CD14-positive monocyte (primary cell): ENCODE measurements around the gene UTP14A. TPM values are rescaled to one million over a fixed set of nuclear protein-coding genes. Genes with fewer than 3 reads are reported as not detected.
A peak's percentile ranks its signal among the peaks of the same experiment; 100 is the strongest.

Experiments
- DNase-seq, 3 donors: peaks; one replicate each; pipeline ENCODE4 v3.0.0-alpha.2; 2011 to 2022
- H2AFZ ChIP-seq: 2 replicates; pipeline ENCODE4 v1.6.0; 2012; ENCODE audit warnings: mild to moderate bottlenecking, low read depth, low read length, inconsistent platforms; ENCODE audit not compliant: insufficient read depth, poor library complexity, severe bottlenecking
- H3K27ac ChIP-seq, 2 donors: 1 replicate in 1 of 2; 2 replicates in 1 of 2; pipeline ENCODE4 v1.5.1; 2012 to 2013; ENCODE audit warnings: low read length in 2 of 2, control low read depth in 1 of 2, inconsistent platforms in 1 of 2, low read depth in 1 of 2, mild to moderate bottlenecking in 1 of 2
- H3K27me3 ChIP-seq, 2 donors: one replicate each; pipeline versions ENCODE4 v1.6.0 to v1.6.1; 2011 to 2013; ENCODE audit warnings: low read length in 2 of 2; ENCODE audit not compliant: control insufficient read depth in 2 of 2, insufficient read depth in 2 of 2
- H3K36me3 ChIP-seq, 2 donors: replicated peaks in 1 of 2; 1 replicate in 1 of 2; 2 replicates in 1 of 2; pipeline versions ENCODE4 v1.5.1 to v1.6.1; 2012 to 2013; ENCODE audit warnings: low read length in 2 of 2, control low read depth in 1 of 2, inconsistent platforms in 1 of 2, mild to moderate bottlenecking in 1 of 2; ENCODE audit not compliant: insufficient read depth in 2 of 2, control insufficient read depth in 1 of 2
- H3K4me1 ChIP-seq, 2 donors: 1 replicate in 1 of 2; 2 replicates in 1 of 2; pipeline versions ENCODE4 v1.5.1 to v1.6.1; 2012 to 2013; ENCODE audit warnings: low read length in 2 of 2, control low read depth in 1 of 2, inconsistent platforms in 1 of 2, mild to moderate bottlenecking in 1 of 2, moderate library complexity in 1 of 2; ENCODE audit not compliant: insufficient read depth in 2 of 2, control insufficient read depth in 1 of 2
- H3K4me2 ChIP-seq: replicated peaks from 2 replicates; pipeline ENCODE3; 2012; ENCODE audit warnings: low read length, moderate library complexity, mild to moderate bottlenecking; ENCODE audit not compliant: poor library complexity, severe bottlenecking; ENCODE audit errors: extremely low read depth
- H3K4me3 ChIP-seq, 3 experiments: fragments of 200-600 bp in 1 of 3; sonication (generic) in 1 of 3; replicated peaks in 1 of 3; 1 replicate in 2 of 3; 2 replicates in 1 of 3; pipeline ENCODE4 v1.5.1; 2011 to 2013; ENCODE audit warnings: low read length in 3 of 3, mild to moderate bottlenecking in 3 of 3, control low read depth in 2 of 3, low read depth in 2 of 3, inconsistent platforms in 1 of 3, moderate library complexity in 1 of 3
- H3K79me2 ChIP-seq: 2 replicates; pipeline ENCODE4 v1.6.0; 2012; ENCODE audit warnings: mild to moderate bottlenecking, control low read depth, inconsistent platforms, low read length, moderate library complexity; ENCODE audit not compliant: insufficient read depth
- H3K9ac ChIP-seq: 2 replicates; pipeline ENCODE4 v1.6.0; 2017; ENCODE audit warnings: low read length, mild to moderate bottlenecking; ENCODE audit not compliant: insufficient read depth, poor library complexity, severe bottlenecking
- H3K9me3 ChIP-seq, 2 donors: replicated peaks in 1 of 2; 1 replicate in 1 of 2; 2 replicates in 1 of 2; pipeline versions ENCODE4 v1.5.1 to v1.6.1; 2012 to 2013; ENCODE audit warnings: low read length in 2 of 2, control low read depth in 1 of 2; ENCODE audit not compliant: control insufficient read depth in 1 of 2, insufficient read depth in 1 of 2
- H4K20me1 ChIP-seq: 2 replicates; pipeline ENCODE4 v1.6.0; 2012; ENCODE audit warnings: mild to moderate bottlenecking, low read length, control low read depth, moderate library complexity; ENCODE audit not compliant: insufficient read depth
- H3K27ac Mint-ChIP-seq, 7 donors: one replicate each; pipeline ENCODE4 v1.8.0; 2020; ENCODE audit warnings: mild to moderate bottlenecking in 7 of 7, mixed read lengths in 7 of 7, moderate library complexity in 6 of 7, inconsistent platforms in 2 of 7
- H3K27me3 Mint-ChIP-seq, 3 donors: one replicate each; pipeline ENCODE4 v1.8.0; 2021 to 2022; ENCODE audit warnings: low read depth in 3 of 3, mild to moderate bottlenecking in 3 of 3, mixed read lengths in 3 of 3, moderate library complexity in 3 of 3, inconsistent platforms in 1 of 3
- H3K36me3 Mint-ChIP-seq, 2 donors: one replicate each; pipeline ENCODE4 v1.8.0; 2020; ENCODE audit warnings: mixed read lengths in 2 of 2, inconsistent platforms in 1 of 2, mild to moderate bottlenecking in 1 of 2
- H3K4me1 Mint-ChIP-seq: one replicate; pipeline ENCODE4 v1.8.0; 2020; ENCODE audit warnings: mild to moderate bottlenecking, mixed read lengths
- H3K4me3 Mint-ChIP-seq, 2 donors: one replicate each; pipeline ENCODE4 v1.8.0; 2020; ENCODE audit warnings: mild to moderate bottlenecking in 2 of 2, mixed read lengths in 2 of 2, moderate library complexity in 1 of 2
- H3K9me3 Mint-ChIP-seq, 7 donors: one replicate each; pipeline ENCODE4 v1.8.0; 2020 to 2022; ENCODE audit warnings: mixed read lengths in 7 of 7, mild to moderate bottlenecking in 6 of 7, moderate library complexity in 6 of 7, inconsistent platforms in 2 of 7
- WGBS: methylation state at CpG from one replicate; pipeline ENCODE4 v1.1.5; 2013; ENCODE audit warnings: missing lambda C conversion rate; ENCODE audit not compliant: insufficient coverage; 5-methylcytosine and 5-hydroxymethylcytosine counted together
- intact Hi-C, 2 donors: fragments of 100-400 bp; cut with micrococcal nuclease; formaldehyde crosslinking; loops; one replicate each; pipeline versions ENCODE4 v1.15.0 to v1.15.1; 2023
- polyA plus RNA-seq, 3 donors: library from polyadenylated mRNA; depleted of rRNA in 1 of 3; unstranded in 2 of 3; stranded (reverse) in 1 of 3; fragments of 300-500 nt in 2 of 3; fragments of >200 nt in 1 of 3; fragmentation: Illumina TruSeq in 2 of 3; gene quantifications; 1 replicate in 2 of 3; 2 replicates in 1 of 3; pipeline ENCODE4 v1.2.3, GENCODE V29; 2012 to 2021
- TF ChIP-seq, protein P1 (sequence below): fragments of 200-600 bp; IDR thresholded peaks from one replicate; pipeline ENCODE4 v1.8.0; 2022; ENCODE audit warnings: antibody characterized with exemption, mild to moderate bottlenecking

The UTP14A gene
- polyA plus RNA-seq, 3 donors = 2.9 to 5.5 (median 3.8) TPM

- Mint-ChIP-seq H3K9me3 (peaks cover 0 to 11% (median 2%) of the 10 kb centered on the region in 7 donors), H3K27ac (peak overlapping the region; percentile 76 to 94 (median 88)), H3K27me3 (peaks cover 10 to 20% (median 17%) of the 10 kb centered on the region in 3 donors), H3K36me3 (no peaks in the 10 kb centered on the region), H3K4me3 (peak overlapping the region; percentile 72 to 79), H3K4me1 (peaks cover 35% of the 10 kb centered on the region)
- no peaks in the 10 kb centered on the region for H3K79me2 ChIP-seq
- H3K9me3 ChIP-seq = no peaks in the 10 kb centered on the region
- H3K27me3 ChIP-seq = peaks cover 0 to 12% of the 10 kb centered on the region in 2 donors
- peak; percentile 76 to 82 (median 81) for DNase-seq
- peak overlapping the region; percentile 72 for H3K9ac ChIP-seq
- H4K20me1 ChIP-seq = no peaks in the 10 kb centered on the region
- TF ChIP-seq, protein P1, sequence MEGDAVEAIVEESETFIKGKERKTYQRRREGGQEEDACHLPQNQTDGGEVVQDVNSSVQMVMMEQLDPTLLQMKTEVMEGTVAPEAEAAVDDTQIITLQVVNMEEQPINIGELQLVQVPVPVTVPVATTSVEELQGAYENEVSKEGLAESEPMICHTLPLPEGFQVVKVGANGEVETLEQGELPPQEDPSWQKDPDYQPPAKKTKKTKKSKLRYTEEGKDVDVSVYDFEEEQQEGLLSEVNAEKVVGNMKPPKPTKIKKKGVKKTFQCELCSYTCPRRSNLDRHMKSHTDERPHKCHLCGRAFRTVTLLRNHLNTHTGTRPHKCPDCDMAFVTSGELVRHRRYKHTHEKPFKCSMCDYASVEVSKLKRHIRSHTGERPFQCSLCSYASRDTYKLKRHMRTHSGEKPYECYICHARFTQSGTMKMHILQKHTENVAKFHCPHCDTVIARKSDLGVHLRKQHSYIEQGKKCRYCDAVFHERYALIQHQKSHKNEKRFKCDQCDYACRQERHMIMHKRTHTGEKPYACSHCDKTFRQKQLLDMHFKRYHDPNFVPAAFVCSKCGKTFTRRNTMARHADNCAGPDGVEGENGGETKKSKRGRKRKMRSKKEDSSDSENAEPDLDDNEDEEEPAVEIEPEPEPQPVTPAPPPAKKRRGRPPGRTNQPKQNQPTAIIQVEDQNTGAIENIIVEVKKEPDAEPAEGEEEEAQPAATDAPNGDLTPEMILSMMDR = no peak
- H3K4me2 ChIP-seq = peak overlapping the region; percentile 63
- H3K36me3 ChIP-seq = no peaks in the 10 kb centered on the region
- peak overlapping the region in 2 of 3 experiments; percentile 39 to 71 for H3K4me3 ChIP-seq
- H3K4me1 ChIP-seq = peaks cover 33 to 41% of the 10 kb centered on the region in 2 donors
- WGBS = 4% methylated on average over 15 of the region's 56 CpGs
- H2AFZ ChIP-seq = peak overlapping the region; percentile 81
- intact Hi-C loops = no loop called here
- peak overlapping the region; percentile 84 to 92 for H3K27ac ChIP-seq
Observed at GRCh38 chrX:129957241-129958082, 51.5 kb downstream of the UTP14A start.

DNA sequence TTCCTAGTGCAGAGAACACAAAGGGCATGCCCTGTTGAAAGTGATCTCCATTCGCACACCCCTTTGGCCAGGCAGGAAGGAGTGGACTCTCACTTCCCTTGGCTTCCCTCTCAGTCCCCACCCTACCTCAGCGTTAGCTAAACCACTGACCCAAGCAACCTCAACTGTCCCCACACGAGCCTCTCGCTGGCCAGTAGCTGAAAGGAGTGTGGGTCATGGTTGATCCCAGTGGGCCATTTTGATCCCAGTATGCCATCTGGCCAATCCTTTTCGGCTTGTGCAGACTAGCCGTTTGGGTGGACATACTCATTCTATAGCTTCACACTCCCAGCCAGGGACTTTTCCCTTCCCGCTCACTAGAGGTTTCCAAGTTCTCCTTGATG, 52.1 kb downstream of the UTP14A start:
- Histone ChIP-seq H3K27ac (peak overlapping the region; percentile 84 to 92), H4K20me1 (no peaks in the 10 kb centered on the region), H3K9me3 (no peaks in the 10 kb centered on the region), H3K27me3 (peaks cover 0 to 9% of the 10 kb centered on the region in 2 donors), H3K36me3 (no peaks in the 10 kb centered on the region), H3K9ac (no peak overlapping the region), H3K79me2 (no peaks in the 10 kb centered on the region), H3K4me3 (peak overlapping the region in 2 of 3 experiments; percentile 39 to 71), H3K4me2 (peak overlapping the region; percentile 63), H3K4me1 (peaks cover 32 to 36% of the 10 kb centered on the region in 2 donors), H2AFZ (peak overlapping the region; percentile 81)
- Mint-ChIP-seq H3K4me1 (peaks cover 31% of the 10 kb centered on the region), H3K27me3 (peaks cover 10 to 15% (median 12%) of the 10 kb centered on the region in 3 donors), H3K36me3 (no peaks in the 10 kb centered on the region), H3K4me3 (peak overlapping the region; percentile 72 to 79), H3K9me3 (peaks cover 0 to 11% (median 0%) of the 10 kb centered on the region in 7 donors), H3K27ac (peak overlapping the region; percentile 76 to 94 (median 88))
- TF ChIP-seq, protein P1 = no peak
- intact Hi-C loops = no loop called here
- no peak for DNase-seq
- WGBS = no CpG with 5 or more reads among the region's 7 CpGs
